Measurements from ENCODE around the gene TCEAL3. TPM values are rescaled to one million over a fixed set of nuclear protein-coding genes. Genes with fewer than 3 reads are reported as not detected.
"Not testable (repeated sequence)": the region's sequence is repeated elsewhere in the genome, so short reads cannot be mapped to it uniquely, and the experiment has no call there.

The TCEAL3 gene
- total RNA-seq, 1 donor from 2014 or later: 28.7 TPM

DNA sequence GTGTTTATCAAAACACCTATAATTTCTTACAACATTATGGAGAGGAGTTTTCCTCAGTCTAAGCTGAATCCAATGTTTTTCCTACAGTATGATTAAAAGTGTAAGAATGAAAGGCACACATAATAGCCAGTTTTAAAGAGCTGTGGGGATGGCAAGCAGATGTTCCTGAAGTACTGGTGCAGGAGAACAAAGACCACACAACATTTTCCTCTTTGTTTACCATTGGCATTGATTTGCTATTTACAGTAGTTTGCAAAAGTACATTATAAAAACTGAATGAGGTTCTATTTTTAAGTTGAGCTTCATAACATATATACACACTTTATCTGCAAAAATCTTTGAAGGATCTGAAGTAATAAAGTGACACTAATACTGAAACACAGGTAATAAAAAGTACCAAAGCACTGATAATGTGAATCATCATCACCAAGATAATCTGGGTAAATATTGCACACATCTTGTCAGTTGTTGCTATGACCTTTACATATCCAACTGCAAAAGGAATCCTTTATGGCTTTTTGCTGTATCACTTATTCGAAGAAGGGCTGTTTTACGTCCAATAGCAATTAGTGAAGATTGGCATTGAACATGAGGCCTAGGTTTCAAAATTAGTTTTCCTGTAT is 43.5 kb downstream of the TCEAL3 start:
- TF ChIP-seq, protein P1, sequence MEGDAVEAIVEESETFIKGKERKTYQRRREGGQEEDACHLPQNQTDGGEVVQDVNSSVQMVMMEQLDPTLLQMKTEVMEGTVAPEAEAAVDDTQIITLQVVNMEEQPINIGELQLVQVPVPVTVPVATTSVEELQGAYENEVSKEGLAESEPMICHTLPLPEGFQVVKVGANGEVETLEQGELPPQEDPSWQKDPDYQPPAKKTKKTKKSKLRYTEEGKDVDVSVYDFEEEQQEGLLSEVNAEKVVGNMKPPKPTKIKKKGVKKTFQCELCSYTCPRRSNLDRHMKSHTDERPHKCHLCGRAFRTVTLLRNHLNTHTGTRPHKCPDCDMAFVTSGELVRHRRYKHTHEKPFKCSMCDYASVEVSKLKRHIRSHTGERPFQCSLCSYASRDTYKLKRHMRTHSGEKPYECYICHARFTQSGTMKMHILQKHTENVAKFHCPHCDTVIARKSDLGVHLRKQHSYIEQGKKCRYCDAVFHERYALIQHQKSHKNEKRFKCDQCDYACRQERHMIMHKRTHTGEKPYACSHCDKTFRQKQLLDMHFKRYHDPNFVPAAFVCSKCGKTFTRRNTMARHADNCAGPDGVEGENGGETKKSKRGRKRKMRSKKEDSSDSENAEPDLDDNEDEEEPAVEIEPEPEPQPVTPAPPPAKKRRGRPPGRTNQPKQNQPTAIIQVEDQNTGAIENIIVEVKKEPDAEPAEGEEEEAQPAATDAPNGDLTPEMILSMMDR (conservative IDR thresholded peaks at IDR 0.05; ENCODE audit: low read depth, low read length): no peak
- no peak for DNase-seq (ENCODE audit: low read depth)
- H3K4me3 ChIP-seq (ENCODE audit: low read depth, low read length): no peak overlapping the region

DNA sequence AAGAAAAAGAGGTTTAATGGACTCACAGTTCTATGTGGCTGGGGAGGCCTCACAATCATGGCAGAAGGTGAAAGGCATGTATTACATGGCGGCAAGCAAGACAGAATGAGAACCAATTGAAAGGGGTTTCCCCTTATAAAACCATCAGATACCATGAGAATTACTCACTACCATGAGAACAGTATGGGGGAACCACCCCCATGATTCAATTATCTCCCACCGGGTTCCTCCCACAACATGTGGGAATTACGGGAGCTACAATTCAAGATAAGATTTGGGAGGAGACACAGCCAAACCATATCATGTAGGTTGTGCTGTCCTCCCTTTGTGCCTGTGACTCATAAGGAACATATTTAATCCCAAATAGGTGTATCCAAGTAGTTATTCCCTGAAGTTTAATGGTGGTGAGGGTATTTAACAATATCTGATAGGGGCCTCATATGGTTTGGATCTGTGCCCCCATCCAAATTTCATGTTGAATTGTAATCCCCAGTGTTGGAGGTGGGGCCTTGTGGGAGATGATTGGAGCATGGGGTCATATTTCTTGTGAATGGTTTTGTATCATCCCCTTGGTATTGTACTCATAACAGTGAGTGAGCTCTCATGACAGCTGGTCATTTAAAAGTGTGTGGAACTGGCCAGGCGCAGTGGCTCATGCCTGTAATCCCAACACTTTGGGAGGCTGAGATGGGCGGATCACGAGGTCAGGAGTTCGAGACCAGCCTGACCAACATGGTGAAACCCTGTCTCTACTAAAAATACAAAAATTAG is 47.7 kb downstream of the TCEAL3 start:
- not testable (repeated sequence) for H3K4me3 ChIP-seq (ENCODE audit: low read depth, low read length); DNase-seq (ENCODE audit: low read depth)

GRCh38 chrX:103656617-103657016 is 48.9 kb downstream of the TCEAL3 start:
- no peak overlapping the region for H3K4me3 ChIP-seq (ENCODE audit: low read depth, low read length)
- TF ChIP-seq, protein P1 (conservative IDR thresholded peaks at IDR 0.05; ENCODE audit: low read depth, low read length): no peak
- peak; percentile 74 for DNase-seq (ENCODE audit: low read depth)

DNA sequence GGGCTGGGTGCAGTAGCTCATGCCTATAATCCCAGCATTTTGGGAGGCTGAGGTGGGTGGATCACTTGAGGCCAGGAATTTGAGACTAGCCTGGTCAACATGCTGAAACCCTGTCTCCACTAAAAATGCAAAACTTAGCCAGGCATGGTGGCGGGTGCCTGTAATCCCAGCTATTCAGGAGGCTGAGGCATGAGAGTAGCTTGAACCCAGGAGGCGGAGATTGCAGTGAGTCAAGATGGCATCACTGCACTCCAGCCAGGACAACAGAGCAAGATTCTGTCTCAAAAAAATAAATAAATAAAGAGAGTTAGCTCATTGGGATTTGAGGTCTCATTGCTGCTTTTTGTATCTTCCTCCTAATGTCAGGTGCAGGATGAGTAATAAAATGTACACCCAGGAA is 49.3 kb downstream of the TCEAL3 start:
- H3K4me3 ChIP-seq (ENCODE audit: low read depth, low read length): not testable (repeated sequence)
- DNase-seq (ENCODE audit: low read depth): peak; percentile 6

DNA sequence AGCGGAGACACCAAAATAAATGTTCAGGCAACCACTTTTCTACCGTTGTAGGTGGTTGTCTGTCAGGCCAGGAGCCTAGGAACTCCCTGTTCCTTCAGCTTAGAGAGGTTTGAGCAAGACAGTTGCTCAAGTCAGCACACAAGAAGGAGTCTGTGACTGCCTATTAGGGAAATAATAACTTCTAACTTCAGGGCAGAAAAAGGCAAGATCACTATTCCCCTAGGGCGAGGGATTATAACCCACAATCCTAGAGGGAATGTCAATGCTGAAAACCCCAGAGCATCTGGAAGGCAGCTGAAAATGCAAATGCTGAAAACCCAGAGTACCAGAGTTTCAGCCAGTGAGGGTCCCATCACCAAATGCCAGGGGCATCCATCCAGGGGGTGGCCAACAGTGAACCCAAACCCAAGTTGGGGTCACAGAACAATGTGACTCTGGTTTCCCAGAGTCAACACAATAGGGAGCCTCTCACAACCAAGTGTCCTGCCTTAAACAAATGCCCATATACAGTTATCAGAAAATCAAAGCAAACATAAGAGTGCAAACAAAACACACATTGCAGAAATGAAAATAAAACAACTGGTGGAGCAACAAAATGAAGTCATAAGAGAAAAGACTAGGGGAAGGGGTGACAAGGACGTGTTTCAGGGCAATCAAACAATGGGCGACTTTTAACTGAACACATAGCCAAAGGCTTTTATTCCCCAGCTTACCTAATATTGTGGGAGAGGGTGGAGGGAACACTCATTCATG is 51.1 kb downstream of the TCEAL3 start:
- TF ChIP-seq, protein P1 (conservative IDR thresholded peaks at IDR 0.05; ENCODE audit: low read depth, low read length): no peak
- H3K4me3 ChIP-seq (ENCODE audit: low read depth, low read length): no peak overlapping the region
- no peak for DNase-seq (ENCODE audit: low read depth)

DNA sequence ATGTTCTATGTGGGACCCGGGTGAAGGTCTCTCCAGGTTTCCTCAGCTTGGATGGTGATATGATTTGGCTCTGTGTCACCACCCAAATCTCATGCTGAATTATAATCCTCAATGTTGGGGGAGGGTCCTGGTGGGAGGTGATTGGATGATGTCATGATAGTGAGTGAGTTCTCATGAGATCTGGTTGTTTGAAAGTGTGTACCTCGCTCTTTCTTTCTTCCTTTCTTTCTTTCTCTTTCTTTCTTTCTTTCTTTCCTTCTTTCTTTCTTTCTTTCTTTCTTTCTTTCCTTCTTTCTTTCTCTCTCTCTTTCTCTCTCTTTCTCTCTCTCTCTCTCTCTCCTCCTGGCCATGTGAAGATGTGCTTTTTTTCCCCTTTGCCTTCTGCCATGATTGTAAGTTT is 51.7 kb downstream of the TCEAL3 start:
- DNase-seq (ENCODE audit: low read depth); H3K4me3 ChIP-seq (ENCODE audit: low read depth, low read length): not testable (repeated sequence)

Other genes starting within 250 kb of the TCEAL3 start
- 168 and 261 TPM in 2 replicates for gene BEX3, start 231.4 kb upstream of the TCEAL3 start, total RNA-seq
- gene RAB40A, start 88.5 kb upstream of the TCEAL3 start, total RNA-seq: 0.07 and 0.23 TPM in 2 replicates
- gene TCEAL4, start 22.4 kb upstream of the TCEAL3 start, total RNA-seq: 36.5 and 39.4 TPM in 2 replicates
- 17.5 and 19.6 TPM in 2 replicates for gene TCEAL1, start 21.0 kb downstream of the TCEAL3 start, total RNA-seq
- 273 and 369 TPM in 2 replicates for gene MORF4L2, start 78.7 kb downstream of the TCEAL3 start, total RNA-seq
- not detected in 2 replicates for gene TMEM31, start 102.9 kb downstream of the TCEAL3 start, total RNA-seq
- gene PLP1, start 168.9 kb downstream of the TCEAL3 start, total RNA-seq: not detected in 2 replicates
- gene RAB9B, start 224.3 kb downstream of the TCEAL3 start, total RNA-seq: 0.22 and 0.40 TPM in 2 replicates

All from epithelial cell of proximal tubule (primary cell).